Lower leg skin (tissue), 4 donors: ENCODE measurements around the gene RNF180. TPM values are rescaled to one million over a fixed set of nuclear protein-coding genes. Genes with fewer than 3 reads are reported as not detected.

Source experiments
- DNase-seq, 2 donors: peaks; one replicate each; pipeline ENCODE4 v3.0.0-alpha.2; 2019; ENCODE audit warnings: low spot score in 2 of 2
- H3K4me3 ChIP-seq: fragments of 200-600 bp; sonication (generic); 2 replicates; pipeline ENCODE4 v1.5.1; 2017; ENCODE audit warnings: mild to moderate bottlenecking, low read depth; ENCODE audit not compliant: poor library complexity, severe bottlenecking
- CTCF ChIP-seq, 3 donors: fragments of 450-650 bp; IDR thresholded peaks; one replicate each; pipeline ENCODE4 v1.5.1; 2016; ENCODE audit warnings: antibody characterized with exemption in 3 of 3, mild to moderate bottlenecking in 3 of 3, moderate library complexity in 2 of 3
- POLR2A ChIP-seq, 2 donors: fragments of 450-650 bp; IDR thresholded peaks; one replicate each; pipeline ENCODE4 v1.6.1; 2016 to 2017; ENCODE audit warnings: antibody characterized with exemption in 2 of 2, mild to moderate bottlenecking in 1 of 2, moderate library complexity in 1 of 2
- WGBS, 2 donors: methylation state at CpG; one replicate each; pipeline ENCODE4 v1.1.5; 2018; 5-methylcytosine and 5-hydroxymethylcytosine counted together
- intact Hi-C: fragments of 100-400 bp; cut with DNase I; formaldehyde crosslinking; loops from one replicate; pipeline ENCODE4 v1.15.0; 2023; ENCODE audit warnings: low total_unique reads
- total RNA-seq, 4 donors: library from RNA; depleted of rRNA; stranded (reverse); fragments of >200 nt; gene quantifications; one replicate each; pipeline ENCODE4 v1.1.0, GENCODE V29; 2016

Gene RNF180
- total RNA-seq, 4 donors from 2014 or later = 10.7 to 14.5 (median 14.0) TPM

DNA sequence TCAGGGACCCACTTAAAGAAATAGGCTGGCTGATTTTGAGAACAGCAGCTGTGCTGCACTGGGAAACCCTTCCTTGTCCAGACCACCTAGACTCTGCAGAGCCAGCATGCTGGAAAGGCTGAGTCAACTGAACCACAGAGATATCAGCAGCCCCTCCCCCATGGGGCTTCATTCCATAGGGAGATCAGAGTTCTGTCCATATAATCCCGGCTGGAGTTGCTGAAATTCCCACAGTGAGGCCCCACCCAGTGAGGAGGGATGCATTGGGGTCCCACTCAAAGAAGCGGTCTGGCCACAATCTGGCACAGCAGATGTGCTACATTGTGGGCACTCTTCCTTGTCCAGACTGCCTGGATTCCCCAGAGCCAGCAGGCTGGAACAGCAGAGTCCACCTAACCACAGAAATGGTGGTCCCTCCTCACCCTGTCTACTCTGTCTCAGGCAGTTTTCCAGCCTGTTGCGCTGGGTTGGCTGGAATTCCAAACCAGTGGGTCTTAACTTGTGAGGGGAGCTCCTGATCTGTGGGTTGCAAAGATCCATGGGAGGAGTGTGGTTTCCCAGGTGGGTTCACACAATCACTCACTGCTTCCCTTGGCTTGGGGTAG is 127.1 kb downstream of the RNF180 start:
- no peak for DNase-seq
- intact Hi-C loops = no loop called here
- H3K4me3 ChIP-seq = no peak overlapping the region
- no peak for TF ChIP-seq POLR2A (IDR thresholded peaks at IDR 0.05)
- no peak for TF ChIP-seq CTCF (IDR thresholded peaks at IDR 0.05)
- 100% methylated on average over 2 to 3 of the region's 3 CpGs for WGBS, 2 donors

GRCh38 chr5:64295101-64295500 is 129.5 kb downstream of the RNF180 start:
- 90% methylated on average over 1 of the region's 1 CpG for WGBS, 2 donors
- intact Hi-C loops = no loop called here
- H3K4me3 ChIP-seq = no peak overlapping the region

GRCh38 chr5:64298586-64298985 is 132.9 kb downstream of the RNF180 start:
- intact Hi-C loops = no loop called here
- no peak for DNase-seq

More at GRCh38 chr5:64295101-64295500, 129.5 kb downstream of the RNF180 start:
- TF ChIP-seq POLR2A (IDR thresholded peaks at IDR 0.05) (no peak), CTCF (IDR thresholded peaks at IDR 0.05) (no peak)
- no peak for DNase-seq

GRCh38 chr5:64299805-64300204 is 134.2 kb downstream of the RNF180 start:
- intact Hi-C loops = no loop called here
- no peak for DNase-seq
- no peak overlapping the region for H3K4me3 ChIP-seq
- WGBS, 2 donors = 58 to 66% methylated on average over 2 of the region's 2 CpGs
- no peak for TF ChIP-seq POLR2A (IDR thresholded peaks at IDR 0.05)
- no peak for TF ChIP-seq CTCF (IDR thresholded peaks at IDR 0.05)

More at GRCh38 chr5:64298586-64298985, 132.9 kb downstream of the RNF180 start:
- no peak for TF ChIP-seq CTCF (IDR thresholded peaks at IDR 0.05)
- TF ChIP-seq POLR2A (IDR thresholded peaks at IDR 0.05) = no peak
- H3K4me3 ChIP-seq = no peak overlapping the region
- 73 to 84% methylated on average over 1 of the region's 1 CpG for WGBS, 2 donors

DNA sequence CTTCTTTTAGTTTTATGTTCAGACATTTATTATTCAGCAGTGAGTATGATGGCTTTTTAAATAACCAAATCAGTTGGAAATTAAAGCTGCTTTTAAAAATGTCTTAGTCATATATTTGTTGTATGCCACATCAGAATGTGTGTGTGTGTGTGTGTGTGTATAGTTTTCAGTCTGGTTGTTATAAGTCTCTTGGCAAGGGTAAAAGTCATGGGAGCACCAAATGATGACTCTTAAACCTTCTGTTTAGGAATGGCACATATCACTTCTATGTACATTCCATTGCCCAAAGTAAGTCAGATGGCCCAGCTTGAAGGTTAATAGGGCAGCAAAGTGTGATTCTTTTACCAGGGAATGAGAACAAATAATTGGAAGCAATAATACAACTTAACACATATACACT is 135.9 kb downstream of the RNF180 start:
- DNase-seq = no peak
- no peak overlapping the region for H3K4me3 ChIP-seq
- intact Hi-C loops = no loop called here
- no peak for TF ChIP-seq CTCF (IDR thresholded peaks at IDR 0.05)

GRCh38 chr5:64308135-64308534 is 142.5 kb downstream of the RNF180 start:
- TF ChIP-seq CTCF (IDR thresholded peaks at IDR 0.05) (no peak), POLR2A (IDR thresholded peaks at IDR 0.05) (no peak)
- no peak for DNase-seq
- 38 to 42% methylated on average over 1 of the region's 1 CpG for WGBS, 2 donors
- intact Hi-C loops = no loop called here
- no peak overlapping the region for H3K4me3 ChIP-seq
